GM12878 (cell line): ENCODE results near the gene PKP3. TPM values are rescaled to one million over a fixed set of nuclear protein-coding genes. Genes with fewer than 3 reads are reported as not detected.

Experiments used
- ATF3 ChIP-seq: IDR thresholded peaks from 2 replicates; pipeline ENCODE4 v1.6.1; 2011; ENCODE audit warnings: low read depth, mild to moderate bottlenecking, low read length, moderate library complexity, borderline replicate concordance; ENCODE audit errors: extremely low read depth
- BACH1 ChIP-seq: fragments of 450-650 bp; IDR thresholded peaks from 2 replicates; pipeline ENCODE4 v1.6.1; 2017; ENCODE audit warnings: mild to moderate bottlenecking, borderline replicate concordance
- CEBPB ChIP-seq, 2 experiments: fragments of 150-350 bp in 1 of 2; IDR thresholded peaks; 2 replicates each; pipeline ENCODE4 v1.6.1; 2012 to 2014; ENCODE audit warnings: low read depth in 2 of 2, low read length in 2 of 2, borderline replicate concordance in 1 of 2, inconsistent platforms in 1 of 2
- CTCF ChIP-seq, 3 experiments: IDR thresholded peaks in 2 of 3; conservative IDR thresholded peaks in 1 of 3; 2 replicates each; pipeline ENCODE4 v1.5.1; 2011; ENCODE audit warnings: low read depth in 3 of 3, low read length in 3 of 3, mild to moderate bottlenecking in 3 of 3, control low read depth in 2 of 3, moderate library complexity in 2 of 3, inconsistent platforms in 1 of 3, mixed read lengths in 1 of 3; ENCODE audit not compliant: control insufficient read depth in 2 of 3, insufficient read depth in 1 of 3; ENCODE audit errors: extremely low read depth in 1 of 3
- E2F8 ChIP-seq: fragments of 450-650 bp; IDR thresholded peaks from 2 replicates; pipeline ENCODE4 v1.6.1; 2018; ENCODE audit warnings: mild to moderate bottlenecking, low read depth, moderate library complexity; ENCODE audit not compliant: partially characterized antibody
- GABPA ChIP-seq: IDR thresholded peaks from 2 replicates; pipeline ENCODE4 v1.6.1; 2014; ENCODE audit warnings: antibody characterized with exemption, low read depth, mild to moderate bottlenecking, inconsistent platforms
- IKZF1 ChIP-seq: fragments of 450-650 bp; conservative IDR thresholded peaks from 2 replicates; pipeline ENCODE4 v1.6.1; 2017; ENCODE audit warnings: antibody characterized with exemption, mild to moderate bottlenecking
- IKZF2 ChIP-seq, 2 experiments: fragments of 450-650 bp; IDR thresholded peaks; 2 replicates each; pipeline ENCODE4 v1.6.1; 2017; ENCODE audit warnings: mild to moderate bottlenecking in 2 of 2, moderate library complexity in 2 of 2
- MLLT1 ChIP-seq: fragments of 450-650 bp; IDR thresholded peaks from 2 replicates; pipeline ENCODE4 v1.6.1; 2016; ENCODE audit warnings: mild to moderate bottlenecking
- NR2F1 ChIP-seq: fragments of 450-650 bp; conservative IDR thresholded peaks from 2 replicates; pipeline ENCODE4 v1.6.1; 2017; ENCODE audit warnings: mild to moderate bottlenecking
- PAX5 ChIP-seq: IDR thresholded peaks from 2 replicates; pipeline ENCODE4 v1.6.1; 2011; ENCODE audit warnings: low read depth, low read length, borderline replicate concordance
- PKNOX1 ChIP-seq: fragments of 450-650 bp; IDR thresholded peaks from 2 replicates; pipeline ENCODE4 v1.6.1; 2016; ENCODE audit warnings: mild to moderate bottlenecking
- POLR2AphosphoS5 ChIP-seq: IDR thresholded peaks from 2 replicates; pipeline ENCODE4 v1.6.1; 2011; ENCODE audit warnings: mild to moderate bottlenecking, low read length, inconsistent platforms
- RBBP5 ChIP-seq: fragments of 200-600 bp; sonication (generic); conservative IDR thresholded peaks from 2 replicates; pipeline ENCODE4 v1.6.1; 2016
- RCOR1 ChIP-seq: conservative IDR thresholded peaks from 2 replicates; pipeline ENCODE4 v1.6.1; 2012; ENCODE audit warnings: low read depth, low read length, improper control_type of control experiment
- SPI1 ChIP-seq: IDR thresholded peaks from 2 replicates; pipeline ENCODE4 v1.6.1; 2011; ENCODE audit warnings: low read depth, mild to moderate bottlenecking, low read length, moderate library complexity, borderline replicate concordance; ENCODE audit not compliant: insufficient read depth
- STAT3 ChIP-seq: IDR thresholded peaks from 2 replicates; pipeline ENCODE4 v1.6.1; 2011; ENCODE audit warnings: low read depth, low read length, improper control_type of control experiment
- TCF12 ChIP-seq: IDR thresholded peaks from 2 replicates; pipeline ENCODE4 v1.6.1; 2011; ENCODE audit warnings: low read depth, mild to moderate bottlenecking, low read length
- TCF3 ChIP-seq: IDR thresholded peaks from 2 replicates; pipeline ENCODE4 v1.6.1; 2012; ENCODE audit warnings: low read depth, mild to moderate bottlenecking, low read length, borderline replicate concordance; ENCODE audit not compliant: insufficient read depth
- ZBED1 ChIP-seq: IDR thresholded peaks from 2 replicates; pipeline ENCODE4 v1.6.1; 2016; ENCODE audit warnings: borderline replicate concordance
- ZNF207 ChIP-seq: fragments of 450-650 bp; IDR thresholded peaks from 2 replicates; pipeline ENCODE4 v1.6.1; 2014; ENCODE audit warnings: antibody characterized with exemption, mild to moderate bottlenecking, borderline replicate concordance
- ZNF274 ChIP-seq: IDR thresholded peaks from one replicate; pipeline ENCODE4 v1.8.0; 2011; ENCODE audit not compliant: insufficient read length, insufficient read depth
- polyA plus RNA-seq, 11 experiments: library from polyadenylated mRNA; depleted of rRNA in 4 of 11; unstranded in 6 of 11; stranded (reverse) in 5 of 11; fragments of >200 nt; fragmentation: Nextera tagmentation in 4 of 11; fragmentation: Illumina TruSeq in 1 of 11; extraction: Ambion mirVana in 4 of 11; extraction: Trizol in 1 of 11; gene quantifications; 1 replicate in 1 of 11; 2 replicates in 10 of 11; pipeline versions ENCODE4 v1.2.1 to v1.2.3, GENCODE V29; 2011 to 2016; ENCODE audit warnings: inconsistent platforms in 2 of 11, missing spikeins in 2 of 11, low read depth in 1 of 11
- total RNA-seq, 4 experiments: library from RNA; depleted of rRNA in 3 of 4; stranded (reverse); fragments of >200 nt in 3 of 4; fragmentation: Illumina TruSeq in 1 of 4; extraction: Trizol in 1 of 4; gene quantifications; 2 replicates each; pipeline versions ENCODE4 v1.2.1 to v1.2.3, GENCODE V29; 2013 to 2021

Gene PKP3
- total and polyA plus RNA-seq, 10 of the 15 experiments (the other 5 are each of a cell fraction or from before 2014, with no cell fraction given): 0.45 to 0.90 TPM; not detected in 8

- no peak for TF ChIP-seq PKNOX1
- TF ChIP-seq MLLT1: no peak
- TF ChIP-seq BACH1: peak; percentile 19; the same call in 1 of the 2 replicates
- no peak for TF ChIP-seq STAT3
- no peak for TF ChIP-seq ZNF274
- TF ChIP-seq CTCF (IDR thresholded peaks at IDR 0.05 in 2 of 3, conservative IDR thresholded peaks at IDR 0.05 in 1 of 3; ENCODE audit: control insufficient read depth in 2 of 3, extremely low read depth in 1 of 3, insufficient read depth in 1 of 3, low read depth in 3 of 3, low read length in 3 of 3): no peak
- TF ChIP-seq E2F8: no peak
- no peak for TF ChIP-seq CEBPB (IDR thresholded peaks at IDR 0.05; ENCODE audit: borderline replicate concordance in 1 of 2, low read depth in 2 of 2, low read length in 2 of 2)
- no peak for TF ChIP-seq ATF3
- TF ChIP-seq NR2F1: 0 out of 2 replicates have a peak, but pooled peaks have one; percentile 23
- TF ChIP-seq IKZF1: peak; percentile 63
- TF ChIP-seq IKZF2 (IDR thresholded peaks at IDR 0.05): 0 out of 4 replicates have a peak, but pooled peaks of 1 of the 2 experiments have one; percentile 44
- no peak for TF ChIP-seq PAX5
- 0 out of 2 replicates have a peak, but pooled peaks have one; percentile 7 for TF ChIP-seq SPI1
- peak; percentile 57; the same call in 1 of the 2 replicates for TF ChIP-seq POLR2AphosphoS5
- TF ChIP-seq TCF12: peak; percentile 65; the same call in 1 of the 2 replicates
- TF ChIP-seq ZBED1: no peak
- no peak for TF ChIP-seq RBBP5
- no peak for TF ChIP-seq RCOR1
- no peak for TF ChIP-seq ZNF207
- TF ChIP-seq GABPA: no peak
- TF ChIP-seq TCF3: 0 out of 2 replicates have a peak, but pooled peaks have one; percentile 48
These were observed 47.6 kb downstream of the PKP3 start, which contains the start of gene ANO9 (continued) for GRCh38 chr11:441418-442274.
